ENCODE data around the gene CDC34. TPM values are rescaled to one million over a fixed set of nuclear protein-coding genes. Genes with fewer than 3 reads are reported as not detected.

Gene CDC34
- total RNA-seq, 1 experiment from 2014 or later: 112 TPM

DNA sequence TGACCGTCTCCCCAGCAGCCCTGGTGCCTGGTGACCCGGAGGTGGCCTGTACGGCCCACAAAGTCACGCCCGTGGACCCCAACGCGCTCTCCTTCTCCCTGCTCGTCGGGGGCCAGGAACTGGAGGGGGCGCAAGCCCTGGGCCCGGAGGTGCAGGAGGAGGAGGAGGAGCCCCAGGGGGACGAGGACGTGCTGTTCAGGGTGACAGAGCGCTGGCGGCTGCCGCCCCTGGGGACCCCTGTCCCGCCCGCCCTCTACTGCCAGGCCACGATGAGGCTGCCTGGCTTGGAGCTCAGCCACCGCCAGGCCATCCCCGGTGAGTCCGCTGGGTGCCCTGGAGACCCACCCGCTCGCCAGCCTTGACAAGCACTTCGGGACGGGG lies 33.1 kb upstream of the CDC34 start:
- Histone ChIP-seq H3K18ac (ENCODE audit: insufficient read length, low read depth, low read length) (no peak overlapping the region), H2BK120ac (ENCODE audit: low read depth, low read length, poor library complexity, severe bottlenecking) (no peak overlapping the region), H3K23ac (ENCODE audit: insufficient read length, low read depth, low read length) (no peak overlapping the region), H4K91ac (ENCODE audit: insufficient read length, low read depth, low read length) (no peak overlapping the region), H2BK12ac (ENCODE audit: insufficient read length, low read depth, low read length) (no peak overlapping the region), H2AK5ac (ENCODE audit: insufficient read length, low read length) (no peak overlapping the region), H3K4me2 (ENCODE audit: insufficient read depth, insufficient read length, low read length) (peak overlapping the region; percentile 48), H3K4me1 (ENCODE audit: insufficient read depth, low read length) (no peaks in the 10 kb centered on the region), H3K27me3 (ENCODE audit: insufficient read depth, low read length) (peaks cover 14% of the 10 kb centered on the region; the same call in 1 of the 2 replicates), H4K8ac (replicated peaks; ENCODE audit: insufficient read length, low read depth, low read length) (no peak overlapping the region), H3K4ac (ENCODE audit: low read depth, low read length) (no peak overlapping the region), H3K79me2 (ENCODE audit: insufficient read depth, low read length) (no peaks in the 10 kb centered on the region), H2BK15ac (ENCODE audit: low read depth, low read length) (no peak overlapping the region), H3K56ac (ENCODE audit: insufficient read length, low read depth, low read length) (no peak overlapping the region), H2BK20ac (ENCODE audit: low read depth, low read length, poor library complexity, severe bottlenecking) (no peak overlapping the region), H3K27ac (ENCODE audit: insufficient read length, low read depth, low read length) (no peak overlapping the region), H4K20me1 (ENCODE audit: control insufficient read depth, insufficient read depth, insufficient read length) (no peaks in the 10 kb centered on the region), H4K5ac (ENCODE audit: insufficient read length, low read depth, low read length) (no peak overlapping the region), H3K9me3 (ENCODE audit: control insufficient read depth, low read depth, low read length) (no peaks in the 10 kb centered on the region), H3T11ph (ENCODE audit: low read length) (no peak overlapping the region), H3K79me1 (ENCODE audit: insufficient read depth, low read depth, low read length, poor library complexity, severe bottlenecking) (no peaks in the 10 kb centered on the region), H2AFZ (ENCODE audit: low read length) (no peak overlapping the region), H3K23me2 (ENCODE audit: insufficient read length, low read depth, low read length, poor library complexity, severe bottlenecking) (peaks cover 9% of the 10 kb centered on the region), H2BK5ac (ENCODE audit: insufficient read length, low read length) (no peak overlapping the region), H3K14ac (ENCODE audit: insufficient read depth, low read length) (no peak overlapping the region), H3K9ac (ENCODE audit: extremely low read depth, insufficient read length, low read length) (no peak overlapping the region)
- WGBS (ENCODE audit: extremely low coverage, insufficient read length, low lambda C conversion rate): no CpG with 5 or more reads among the region's 26 CpGs
- peaks cover 60% of the 10 kb centered on the region for H3K27me3 Mint-ChIP-seq (ENCODE audit: low read depth)
- peaks cover 5 to 6% of the 10 kb centered on the region in 2 experiments; a peak in 4 of 5 replicates for H3K9me3 Mint-ChIP-seq
- peaks cover 0 to 2% (median 0%) of the 10 kb centered on the region in 3 experiments; a peak in 2 of 7 replicates for H3K36me3 Mint-ChIP-seq (ENCODE audit: insufficient read depth in 1 of 3, low read depth in 3 of 3)
- H3K4me3 Mint-ChIP-seq: peak overlapping the region; percentile 32 to 77; a peak in 4 of 5 replicates
- DNase-seq: peak; percentile 36
- TF ChIP-seq, protein P1, sequence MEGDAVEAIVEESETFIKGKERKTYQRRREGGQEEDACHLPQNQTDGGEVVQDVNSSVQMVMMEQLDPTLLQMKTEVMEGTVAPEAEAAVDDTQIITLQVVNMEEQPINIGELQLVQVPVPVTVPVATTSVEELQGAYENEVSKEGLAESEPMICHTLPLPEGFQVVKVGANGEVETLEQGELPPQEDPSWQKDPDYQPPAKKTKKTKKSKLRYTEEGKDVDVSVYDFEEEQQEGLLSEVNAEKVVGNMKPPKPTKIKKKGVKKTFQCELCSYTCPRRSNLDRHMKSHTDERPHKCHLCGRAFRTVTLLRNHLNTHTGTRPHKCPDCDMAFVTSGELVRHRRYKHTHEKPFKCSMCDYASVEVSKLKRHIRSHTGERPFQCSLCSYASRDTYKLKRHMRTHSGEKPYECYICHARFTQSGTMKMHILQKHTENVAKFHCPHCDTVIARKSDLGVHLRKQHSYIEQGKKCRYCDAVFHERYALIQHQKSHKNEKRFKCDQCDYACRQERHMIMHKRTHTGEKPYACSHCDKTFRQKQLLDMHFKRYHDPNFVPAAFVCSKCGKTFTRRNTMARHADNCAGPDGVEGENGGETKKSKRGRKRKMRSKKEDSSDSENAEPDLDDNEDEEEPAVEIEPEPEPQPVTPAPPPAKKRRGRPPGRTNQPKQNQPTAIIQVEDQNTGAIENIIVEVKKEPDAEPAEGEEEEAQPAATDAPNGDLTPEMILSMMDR (conservative IDR thresholded peaks at IDR 0.05): no peak
- peaks cover 3 to 18% of the 10 kb centered on the region in 2 experiments; a peak in 3 of 4 replicates for H3K4me1 Mint-ChIP-seq
- no peak overlapping the region for H3K27ac Mint-ChIP-seq

All from H9 (cell line).